Activated gamma-delta T cell treated with anti-CD3 and anti-CD28 coated beads, Interleukin-2, amount 50 U/mL, for 16 hours (primary cell): Measurements from ENCODE around the gene NEURL1.

ENCODE experiments used
- DNase-seq: peaks from one replicate; pipeline ENCODE4 v3.0.0-alpha.2; 2020; ENCODE audit warnings: low read depth

NEURL1 gene

DNA sequence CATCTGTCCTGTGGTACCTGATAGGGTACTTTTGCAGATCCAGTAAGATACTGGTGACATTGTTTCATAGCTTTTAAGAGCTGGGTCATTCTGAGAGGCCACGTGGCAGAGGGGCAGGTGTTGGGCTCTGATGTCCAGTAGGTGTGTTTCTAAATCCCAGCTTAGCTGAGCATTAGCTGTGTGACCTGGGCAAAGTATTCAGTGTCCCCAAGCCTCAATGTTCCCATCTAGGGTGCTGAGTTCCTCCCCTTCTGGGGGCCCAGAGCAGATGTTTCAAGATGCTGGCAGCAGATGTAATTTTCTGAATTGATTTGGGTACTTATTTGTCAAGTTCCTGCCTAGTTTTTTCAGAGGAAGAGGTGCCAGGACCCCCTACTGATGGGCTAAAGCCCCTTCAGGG, 52.9 kb downstream of the NEURL1 start:
- no peak for DNase-seq

DNA sequence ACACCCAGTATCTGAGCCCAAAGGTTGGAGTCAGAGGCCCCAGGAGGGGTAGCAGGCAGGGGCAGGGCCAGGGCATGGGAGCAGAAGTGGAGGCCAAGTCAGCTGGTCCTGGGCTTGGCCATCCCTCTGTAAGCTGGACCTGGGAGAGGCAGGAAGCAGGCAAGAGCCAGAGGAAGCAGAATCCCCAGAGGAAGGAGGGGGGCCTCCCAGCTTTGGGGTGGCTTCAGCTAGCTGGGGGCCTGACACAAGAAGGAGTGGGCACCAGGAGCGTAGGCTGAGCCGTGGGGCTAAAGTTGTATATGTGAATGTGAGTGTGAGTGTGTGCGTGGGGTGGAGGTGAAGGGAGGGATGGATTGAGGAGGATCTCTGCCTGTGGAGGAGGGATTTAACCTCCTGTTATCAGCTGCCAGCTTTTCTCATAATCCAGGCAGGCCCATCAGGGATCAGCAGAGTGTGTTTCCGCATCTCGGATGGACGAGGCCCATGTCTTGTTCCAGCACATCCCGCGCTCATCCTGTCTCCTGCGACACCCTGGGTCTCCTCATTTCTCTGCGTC, 54.0 kb downstream of the NEURL1 start:
- DNase-seq, result no peak

DNA sequence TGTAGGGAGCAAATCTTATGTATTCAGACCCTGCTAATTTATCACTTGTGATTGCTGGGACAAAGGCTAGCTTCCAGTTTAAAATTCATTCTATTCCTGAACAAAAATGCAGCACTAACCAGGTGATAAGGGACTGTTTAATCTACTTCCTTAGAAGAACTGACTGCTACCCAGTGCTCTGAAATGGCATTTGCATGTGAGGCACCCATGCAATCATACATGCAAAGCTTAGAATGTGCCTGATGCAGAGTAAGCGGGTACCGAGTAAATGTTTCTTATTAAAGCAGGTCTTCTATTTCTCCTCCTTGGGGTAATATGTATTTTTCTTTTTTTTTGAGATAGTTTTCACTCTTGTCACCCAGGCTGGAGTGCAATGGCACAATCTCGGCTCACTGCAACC, 54.5 kb downstream of the NEURL1 start:
- DNase-seq, result no peak

DNA sequence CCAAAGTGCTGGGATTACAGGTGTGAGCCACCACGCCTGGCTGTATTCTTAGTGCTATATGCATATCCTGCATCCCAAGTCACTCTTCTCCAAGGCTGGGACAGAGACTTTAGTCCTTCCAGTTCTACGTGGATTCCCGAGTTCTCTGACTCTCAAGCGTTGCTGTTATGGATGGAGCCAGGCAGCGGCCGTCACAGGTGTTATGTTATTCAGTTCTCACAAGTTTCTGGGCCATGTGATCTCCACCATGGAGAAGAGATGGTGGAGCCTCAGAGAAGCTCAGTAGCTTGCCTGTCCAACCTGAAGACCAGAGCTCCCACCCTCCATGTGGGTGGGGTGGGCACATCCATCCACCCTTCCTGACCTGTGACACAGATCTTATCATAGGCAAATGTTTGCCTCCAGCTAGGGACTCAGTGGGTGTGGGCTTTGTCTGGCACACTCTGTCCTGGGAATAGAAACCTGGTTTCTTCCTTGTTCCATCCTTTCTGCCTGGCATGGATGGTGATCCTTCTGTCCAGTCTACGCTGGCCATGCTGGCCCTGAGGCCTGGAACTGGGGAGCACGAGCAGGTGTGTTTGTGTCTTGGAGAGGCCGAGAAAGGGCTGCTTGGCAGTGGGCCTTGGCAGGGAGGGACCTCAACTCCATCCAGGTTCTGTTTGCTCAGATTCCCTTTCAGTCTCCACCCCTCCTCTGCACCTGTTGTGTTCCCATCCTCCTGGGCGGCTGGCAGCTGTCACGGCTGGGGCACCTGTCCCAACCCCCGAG, 55.3 kb downstream of the NEURL1 start:
- no peak for DNase-seq

DNA sequence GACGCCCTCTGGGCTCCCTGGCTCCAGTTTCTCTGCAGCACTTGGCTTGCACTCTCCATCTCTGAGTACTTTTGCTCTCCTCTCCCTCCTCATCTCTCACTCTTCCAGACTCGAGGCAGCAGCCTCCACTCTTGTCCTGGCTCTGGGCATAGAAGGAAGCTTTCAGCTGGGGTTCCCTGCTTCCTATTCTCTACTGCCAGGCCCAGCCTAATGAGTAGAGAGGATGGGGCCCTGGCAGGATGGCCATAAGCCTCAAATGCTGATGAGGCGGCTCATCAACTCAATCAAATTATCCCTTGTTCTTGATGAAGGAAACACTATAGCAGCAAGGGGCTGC, 55.8 kb downstream of the NEURL1 start:
- DNase-seq, result no peak

DNA sequence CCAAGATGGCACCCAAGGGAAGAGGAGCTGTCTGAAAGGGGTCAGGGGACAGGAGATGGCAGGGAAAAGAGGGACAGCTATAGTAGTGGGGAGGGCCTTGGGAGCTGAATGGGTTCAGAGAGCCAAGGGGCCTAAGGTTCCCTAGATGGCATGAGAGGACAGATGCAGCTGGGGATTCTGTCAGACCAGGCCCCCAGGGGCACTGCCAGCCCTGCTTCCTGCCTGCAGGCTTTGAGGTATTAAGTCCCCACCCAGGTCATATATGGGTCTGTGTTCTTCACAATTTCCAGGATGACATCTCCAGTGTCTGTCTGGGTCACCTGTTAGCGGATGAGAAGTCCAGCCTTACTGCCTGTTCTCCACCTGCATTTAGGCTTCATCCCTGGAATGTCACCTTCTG, 56.7 kb downstream of the NEURL1 start:
- no peak for DNase-seq

DNA sequence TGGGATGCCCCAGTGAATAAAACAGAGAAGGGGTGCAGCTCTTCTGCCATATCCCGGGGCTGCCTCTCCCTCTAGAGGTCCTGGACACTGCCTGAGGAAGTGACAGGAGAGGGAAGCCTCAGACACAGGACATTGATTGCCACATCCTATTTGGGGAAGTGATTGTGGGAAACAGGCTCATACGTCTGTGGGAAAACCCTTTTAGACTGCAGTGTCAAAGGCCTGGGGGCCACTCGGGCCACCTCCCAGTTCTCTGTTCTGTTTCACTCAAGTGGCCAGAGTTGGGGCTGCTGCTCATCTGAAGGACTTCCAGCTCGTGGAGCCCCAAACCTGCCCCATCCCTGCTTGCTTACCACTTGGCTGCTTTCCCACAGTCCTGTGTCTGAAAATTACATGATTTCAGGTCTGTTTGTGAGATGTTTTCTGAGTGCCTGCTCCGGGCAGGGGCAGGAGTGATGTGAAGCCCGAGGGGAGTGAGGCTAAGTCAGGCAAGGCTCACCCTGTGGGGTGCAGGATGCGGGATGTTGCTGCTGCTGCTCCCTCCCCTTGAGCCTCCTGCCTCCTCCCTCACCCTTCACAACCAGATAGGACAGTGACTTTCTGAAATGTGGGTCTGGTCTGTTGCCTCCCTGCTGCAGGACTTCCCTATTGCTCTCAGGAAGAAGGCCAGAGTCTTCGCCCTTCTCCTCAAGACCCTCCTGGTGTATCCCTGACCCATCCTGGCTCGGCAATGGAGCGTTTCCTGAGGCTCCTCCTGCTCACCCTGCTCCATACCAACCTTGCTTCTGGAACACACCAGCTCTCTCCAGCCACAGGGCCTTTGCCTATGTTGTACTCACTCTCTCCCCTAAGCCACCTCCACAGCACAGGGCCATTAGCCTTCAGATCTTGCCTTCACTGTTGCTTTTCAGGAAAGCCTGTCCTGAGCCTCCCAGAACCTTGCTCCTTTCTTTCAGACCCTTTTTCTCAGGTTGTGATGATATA, 58.4 kb downstream of the NEURL1 start:
- DNase-seq, result no peak

DNA sequence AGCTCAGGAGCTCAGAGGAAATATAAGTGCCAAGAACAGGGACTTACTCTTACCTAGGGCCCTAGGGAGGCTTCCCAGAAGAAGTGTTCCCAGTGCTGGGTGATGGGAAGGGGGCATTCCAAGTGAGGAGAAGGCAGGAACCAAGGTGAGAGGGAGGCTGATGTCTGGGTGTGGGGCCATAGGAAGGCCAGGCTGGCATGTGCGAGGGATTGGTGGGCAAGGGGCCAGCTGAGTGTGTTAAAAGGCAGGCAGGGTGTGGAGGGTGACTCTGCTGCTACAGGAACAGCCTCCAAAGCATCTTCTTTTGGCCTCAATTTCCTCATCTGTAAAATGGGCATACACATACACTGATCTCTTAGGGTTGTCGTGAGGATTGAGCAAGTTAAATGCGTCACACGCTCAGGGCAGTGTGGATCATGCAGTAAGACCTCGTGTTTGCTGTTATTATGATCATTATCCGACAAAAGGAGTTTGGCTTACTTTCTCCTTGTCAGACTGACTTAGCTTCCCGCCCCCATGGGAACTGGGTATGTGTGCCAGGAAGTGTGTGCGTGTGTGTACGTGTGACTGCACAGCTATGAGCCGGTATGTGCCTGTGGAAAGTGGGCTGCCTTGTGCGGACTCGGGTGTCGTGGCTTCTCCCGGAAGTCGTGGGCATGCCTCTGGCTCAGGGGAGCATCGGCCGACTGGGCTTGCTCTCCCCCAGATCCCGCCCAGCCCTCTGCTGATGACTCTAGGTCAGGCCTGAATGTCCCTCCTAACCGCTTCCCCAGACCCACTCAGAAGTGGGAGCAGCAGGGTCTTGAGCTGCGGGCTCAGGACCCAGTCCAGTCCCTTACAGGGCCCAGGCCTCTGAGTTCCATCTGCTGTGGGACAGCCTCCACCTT, 59.6 kb downstream of the NEURL1 start:
- DNase-seq, result no peak

DNA sequence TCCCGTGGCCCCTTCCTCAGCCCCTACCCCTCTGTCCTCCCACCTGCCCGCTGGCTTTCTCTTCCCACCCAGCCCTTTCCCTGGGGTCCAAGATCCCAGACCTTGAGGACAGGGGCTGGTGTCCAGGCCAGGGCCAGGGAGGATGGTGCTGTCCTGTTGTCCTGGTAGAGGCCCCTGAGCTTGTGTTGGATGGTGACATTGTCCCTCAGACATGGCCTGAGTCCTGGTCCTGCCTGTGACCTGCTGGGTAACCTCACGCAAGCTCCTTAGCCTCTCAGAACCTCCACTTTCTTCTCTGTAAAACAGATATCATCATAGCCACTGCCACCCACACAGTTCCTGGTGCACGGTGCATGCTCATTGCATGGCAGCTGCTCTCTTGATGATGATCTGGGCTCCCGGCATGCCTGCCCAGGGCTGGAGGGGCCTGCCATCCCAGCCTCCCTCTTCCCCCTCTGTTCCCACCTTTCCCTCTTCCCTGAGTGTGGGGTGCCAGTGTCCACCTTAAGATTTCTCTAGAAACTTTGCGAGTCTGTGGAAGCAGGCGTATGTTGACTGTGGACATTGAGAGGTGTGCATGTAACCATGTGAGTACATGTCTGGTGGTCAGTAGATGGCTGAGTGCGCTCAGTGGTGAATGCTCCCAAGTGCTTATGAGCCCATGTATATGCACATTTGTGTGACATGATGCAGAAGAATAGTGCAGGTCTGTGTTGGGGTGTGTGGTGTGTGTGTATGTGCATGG, 60.4 kb downstream of the NEURL1 start:
- no peak for DNase-seq

DNA sequence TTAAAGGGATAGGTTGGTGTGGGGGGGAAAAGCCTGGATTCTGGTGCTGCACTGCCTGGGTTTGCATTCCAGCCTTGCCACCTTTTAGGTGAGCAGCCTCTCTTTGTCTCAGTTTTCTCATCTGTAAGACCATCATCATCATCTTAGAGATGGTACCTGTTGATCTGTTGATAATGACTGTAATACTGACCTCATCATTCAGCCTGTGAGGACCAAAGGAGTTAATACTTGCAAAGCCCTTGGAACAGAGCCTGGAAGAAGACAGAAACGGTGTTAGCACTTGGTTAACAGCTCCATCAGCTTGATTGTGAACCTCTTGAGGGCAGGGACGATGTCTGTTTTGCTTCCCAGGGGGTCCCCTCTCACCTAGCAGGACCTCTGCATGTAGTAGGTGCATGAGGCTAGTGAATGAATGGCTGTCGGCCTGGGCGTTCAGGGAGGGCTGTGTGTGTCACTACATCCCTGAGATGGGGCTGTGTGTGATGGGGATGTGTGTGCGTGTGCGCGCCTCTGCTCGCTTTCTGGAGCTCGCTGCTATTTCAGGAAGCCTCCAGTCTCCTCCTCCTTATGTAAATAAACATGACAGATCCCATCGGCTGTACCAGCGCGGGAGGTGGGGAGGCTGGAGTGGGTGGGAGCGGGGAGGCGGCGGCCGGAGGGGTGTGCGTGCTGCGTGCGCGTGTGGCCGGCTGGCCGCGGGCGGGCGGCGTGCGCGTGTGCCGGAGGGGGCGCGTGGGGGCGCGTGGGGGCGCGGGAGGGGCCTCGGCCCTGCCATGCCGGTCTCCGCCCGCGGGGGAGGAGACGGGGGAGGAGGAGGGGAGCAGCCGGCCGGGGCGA, 61.2 kb downstream of the NEURL1 start:
- no peak for DNase-seq

DNA sequence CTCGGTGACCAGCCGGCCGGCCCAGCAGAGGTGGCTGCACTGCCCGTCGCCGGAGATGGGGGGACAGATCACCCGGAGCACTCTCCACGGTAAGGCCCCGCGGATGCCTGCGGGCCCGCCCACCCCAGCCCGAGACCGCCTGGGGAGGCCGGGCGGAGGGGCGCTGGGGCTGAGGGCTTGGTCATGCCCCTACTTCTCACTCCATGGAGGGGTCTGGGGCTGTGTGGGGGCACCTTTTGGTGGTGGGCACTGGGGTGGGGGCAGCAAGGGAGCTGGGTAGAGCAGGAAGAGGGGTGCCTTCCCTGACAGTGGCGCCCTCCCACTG, 61.8 kb downstream of the NEURL1 start:
- DNase-seq, result no peak

DNA sequence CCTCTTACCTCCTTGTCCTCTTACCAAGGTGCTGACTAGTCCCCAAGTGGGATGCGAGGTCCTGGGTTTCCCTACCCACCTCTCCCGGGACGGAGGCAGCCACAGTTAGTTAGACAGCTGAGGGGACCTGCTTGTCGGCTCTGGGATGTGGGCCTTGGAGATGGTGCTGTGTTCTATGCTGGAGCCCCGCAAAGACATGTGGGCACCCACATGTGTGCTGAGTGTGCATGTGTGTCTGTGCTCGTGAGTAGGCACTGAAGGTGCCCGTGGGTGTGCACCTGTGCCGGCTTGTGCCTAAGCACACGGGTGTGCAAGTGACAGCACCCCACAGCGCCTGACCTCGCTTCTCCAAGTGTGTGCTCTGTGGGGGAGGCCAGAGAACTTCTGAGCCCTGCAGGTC, 62.2 kb downstream of the NEURL1 start:
- DNase-seq, result no peak

DNA sequence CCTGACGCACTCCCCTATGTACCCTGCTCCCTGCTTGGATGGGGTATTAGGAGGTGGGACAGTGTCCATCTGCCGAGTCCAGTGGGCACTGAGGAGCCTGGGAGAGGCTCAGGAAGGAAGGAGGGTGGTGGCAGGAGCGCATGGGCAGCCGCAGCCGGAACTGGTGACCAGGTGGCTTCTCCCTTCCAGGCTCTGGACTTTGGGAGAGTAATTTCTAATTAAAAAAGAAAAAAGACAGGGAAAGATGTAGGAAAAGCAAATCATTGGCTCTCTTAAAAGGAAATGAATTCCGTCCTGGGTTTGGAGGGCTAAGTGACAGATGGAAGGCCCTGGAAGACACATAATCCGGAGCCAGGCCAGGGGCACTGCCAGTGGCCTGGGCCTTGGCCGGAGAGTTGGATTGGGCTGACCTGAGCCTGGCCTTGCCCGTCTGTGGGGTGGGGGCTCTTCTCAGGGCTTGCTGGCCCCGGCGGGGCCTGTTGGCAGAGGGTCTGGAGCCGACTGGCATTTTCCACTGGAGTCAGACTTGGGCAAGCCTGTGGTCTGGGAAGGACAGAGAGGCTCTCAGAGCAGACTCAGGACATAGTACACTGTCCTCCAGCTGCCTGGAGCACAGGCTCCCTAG, 63.0 kb downstream of the NEURL1 start:
- DNase-seq, result no peak

DNA sequence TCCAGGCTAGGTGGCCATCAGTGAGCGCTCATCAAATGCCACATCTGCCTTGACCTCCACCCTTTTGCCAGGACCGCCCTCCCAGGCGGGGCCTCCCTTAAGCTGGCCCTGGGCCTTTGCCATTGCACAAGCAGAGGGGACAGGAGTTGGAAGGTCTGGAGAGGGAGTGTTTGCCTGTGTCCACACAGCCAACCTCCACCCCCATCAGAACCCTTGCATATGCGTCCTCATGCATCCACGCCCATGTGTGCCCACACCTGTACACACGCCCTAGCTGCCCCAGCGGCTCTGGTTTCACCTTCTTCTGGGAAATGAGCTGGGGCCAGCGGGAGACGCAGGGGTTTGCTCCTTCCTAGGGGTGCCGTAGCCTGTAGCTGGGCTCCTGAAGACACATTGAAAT, 64.0 kb downstream of the NEURL1 start:
- no peak for DNase-seq

DNA sequence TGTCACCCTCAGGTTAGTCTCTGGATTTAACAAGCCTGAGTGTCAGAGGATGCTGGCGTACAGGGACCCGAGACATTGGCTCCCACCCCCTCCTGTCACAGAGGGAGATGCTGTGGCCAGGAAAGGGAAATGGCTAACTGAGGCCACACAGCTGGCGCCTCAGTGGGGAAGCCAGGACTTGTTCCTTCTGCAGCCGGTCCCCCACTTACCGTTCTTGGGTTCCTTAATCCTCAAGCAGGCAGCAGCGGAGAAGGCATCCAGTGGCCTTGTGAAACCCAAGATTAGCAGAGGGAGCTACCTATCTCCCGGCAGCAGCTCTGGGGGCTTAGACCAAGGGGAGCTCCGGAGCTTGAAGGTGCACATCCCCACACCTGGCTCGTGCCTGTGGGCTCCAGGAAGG, 65.4 kb downstream of the NEURL1 start:
- no peak for DNase-seq

DNA sequence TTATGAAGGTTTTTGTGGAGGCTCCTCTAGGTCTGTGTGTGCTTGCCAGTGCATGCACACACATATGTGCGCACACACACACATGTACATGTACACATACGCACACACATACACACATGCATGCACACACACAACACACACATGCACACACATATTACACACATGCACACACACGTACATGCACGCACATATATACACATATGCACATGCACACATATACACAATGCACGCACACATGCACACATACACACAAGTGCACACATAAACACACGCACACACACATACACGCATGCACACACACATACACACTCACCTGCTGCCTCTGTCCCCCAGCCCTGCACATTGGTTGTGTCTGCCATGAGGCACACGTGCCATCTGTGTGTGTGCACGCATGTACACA, 66.3 kb downstream of the NEURL1 start:
- DNase-seq, result no peak

DNA sequence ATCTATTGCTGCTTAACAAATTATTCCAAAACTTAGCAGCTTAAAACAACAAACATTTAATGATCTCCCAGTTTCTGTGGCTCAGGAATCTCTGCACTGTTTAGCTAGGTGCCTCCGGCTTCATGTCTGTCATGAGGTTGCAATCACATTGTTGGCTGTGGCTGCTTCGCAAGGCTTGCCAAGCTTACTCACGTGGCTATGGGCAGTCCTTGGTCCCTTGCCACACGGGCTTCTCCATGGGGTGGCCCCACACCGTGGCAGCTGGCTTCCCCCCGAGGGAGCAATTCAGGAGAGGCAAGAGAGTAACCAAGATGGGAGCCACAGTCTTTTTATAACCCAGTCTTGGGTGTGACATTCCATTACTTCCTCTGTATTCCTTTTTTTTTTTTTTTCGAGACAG, 67.4 kb downstream of the NEURL1 start:
- DNase-seq, result no peak

DNA sequence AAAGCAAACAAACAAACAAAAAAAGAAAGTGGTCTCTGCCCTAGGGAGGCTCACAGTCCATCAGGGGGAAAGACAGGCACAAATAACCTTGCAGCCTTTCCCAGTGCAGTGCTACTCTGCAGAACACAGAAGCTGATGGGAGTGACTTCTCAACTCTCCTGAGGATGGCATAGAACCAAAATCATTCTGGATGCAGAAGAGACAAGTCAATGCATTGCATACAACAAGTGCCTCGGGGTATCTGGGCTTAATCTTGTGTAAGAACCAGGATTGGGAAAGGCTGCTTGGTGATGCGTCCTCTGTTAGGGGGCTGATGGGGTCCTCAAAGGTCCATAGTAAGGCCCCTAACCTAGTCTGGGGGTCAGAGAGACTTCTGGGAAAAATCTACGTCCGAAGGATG, 68.9 kb downstream of the NEURL1 start:
- no peak for DNase-seq

DNA sequence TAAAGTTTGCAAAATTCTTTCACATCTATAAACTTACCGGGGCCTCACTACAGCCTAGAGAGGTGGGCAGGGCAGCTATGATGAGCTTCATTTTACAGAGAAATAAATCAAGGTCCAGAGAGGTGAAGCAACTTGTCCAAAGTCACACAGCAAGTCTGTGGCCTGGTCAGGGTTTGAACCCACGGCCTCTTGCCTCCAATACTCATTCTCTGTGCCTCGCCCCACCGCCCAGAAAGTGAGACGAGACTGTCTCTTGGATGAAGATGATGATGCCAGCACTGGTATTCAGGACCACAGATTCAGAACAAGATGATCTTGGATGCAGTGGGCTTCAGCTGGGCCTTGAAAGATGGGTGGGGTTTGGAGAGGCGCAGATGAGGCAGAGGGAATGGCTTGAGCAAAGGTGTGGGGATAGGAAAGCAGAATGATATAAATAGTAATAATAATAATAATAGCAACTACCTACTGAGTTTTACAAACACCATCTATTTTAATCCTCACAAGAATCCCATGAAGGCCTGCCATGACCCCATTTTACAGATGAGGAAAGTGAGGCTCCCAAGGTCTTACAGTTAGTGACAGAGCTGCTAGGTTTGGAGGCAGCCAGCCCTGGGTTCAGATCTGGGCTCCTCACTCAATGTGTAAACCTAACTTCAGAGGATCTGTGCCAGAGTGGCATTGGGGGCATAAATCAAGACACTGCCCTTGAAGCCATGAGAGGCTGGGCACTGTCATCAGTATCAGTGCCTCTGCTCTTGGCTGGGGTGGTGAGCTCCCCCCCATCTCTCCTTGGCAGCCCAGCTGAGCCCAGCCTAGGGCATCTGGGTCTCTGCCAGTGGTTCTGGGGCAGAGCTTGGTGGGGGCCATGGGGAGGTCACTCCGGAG, 70.0 kb downstream of the NEURL1 start:
- DNase-seq, result no peak
